A549 (cell line): Measurements from ENCODE around the gene TLCD2. TPM values are rescaled to one million over a fixed set of nuclear protein-coding genes. Genes with fewer than 3 reads are reported as not detected.
"Not testable (repeated sequence)": the region's sequence is repeated elsewhere in the genome, so short reads cannot be mapped to it uniquely, and the experiment has no call there.

Experiments
- ATAC-seq, 2 experiments: fragments of 200-7000 bp in 1 of 2; fragments of >200 bp in 1 of 2; cut with Nextera tagmentation in 1 of 2; cut with Tn5 transposase in 1 of 2; 3 replicates each; pipeline versions ENCODE4 v1.8.0 to v1.9.1; 2018 to 2020; ENCODE audit warnings: mild to moderate bottlenecking in 1 of 2, moderate library complexity in 1 of 2
- CTCF ChIA-PET: fragments of 300-600 bp; sonication (Branson Sonifier 250); formaldehyde crosslinking; extraction: SDS; loops from one replicate; lab custom pipeline; 2021; ENCODE audit warnings: antibody characterized with exemption, inconsistent platforms; lab: Yijun Ruan, JAX
- POLR2A ChIA-PET: fragments of 350-600 bp; formaldehyde crosslinking; extraction: SDS; loops from one replicate; lab custom pipeline; 2021; ENCODE audit warnings: antibody characterized with exemption, inconsistent platforms; lab: Yijun Ruan, JAX
- DNase-seq, 2 experiments: peaks; one replicate each; pipeline versions ENCODE4 v3.0.0 to v3.0.0-alpha.2; 2011 to 2016; ENCODE audit warnings: low read depth in 1 of 2, low spot score in 1 of 2
- FAIRE-seq: peaks from 2 replicates; lab custom pipeline; 2011; peaks lifted over from hg19 to GRCh38; lab: Jason Lieb, UNC
- H3K27ac ChIP-seq, 2 experiments: fragments of >200 bp; sonication (Bioruptor Twin); formaldehyde crosslinking; 3 replicates each; pipeline ENCODE4 v1.5.1; 2016 to 2017
- H3K4me1 ChIP-seq: fragments of >200 bp; sonication (Bioruptor Twin); formaldehyde crosslinking; 3 replicates; pipeline ENCODE4 v1.6.1; 2016
- H3K4me2 ChIP-seq: fragments of >200 bp; sonication (Bioruptor Twin); formaldehyde crosslinking; 3 replicates; pipeline ENCODE4 v1.6.1; 2016
- H3K4me3 ChIP-seq: fragments of >200 bp; sonication (Bioruptor Twin); formaldehyde crosslinking; 3 replicates; pipeline ENCODE4 v1.5.1; 2016
- H3K9me3 ChIP-seq: fragments of >200 bp; sonication (Bioruptor Twin); formaldehyde crosslinking; 3 replicates; pipeline ENCODE4 v1.6.1; 2016
- CBX2 ChIP-seq: fragments of 200-600 bp; sonication (generic); IDR thresholded peaks from 2 replicates; pipeline ENCODE4 v1.6.1; 2016; ENCODE audit warnings: low read depth, mild to moderate bottlenecking, borderline replicate concordance
- CEBPB ChIP-seq, 2 experiments: fragments of >200 bp in 1 of 2; sonication (Bioruptor Twin) in 1 of 2; formaldehyde crosslinking in 1 of 2; IDR thresholded peaks; 2 replicates each; pipeline ENCODE4 v1.6.1; 2012 to 2016
- CHD2 ChIP-seq: fragments of 150-350 bp; IDR thresholded peaks from 2 replicates; pipeline ENCODE4 v1.6.1; 2014; ENCODE audit warnings: low read length; ENCODE audit not compliant: partially characterized antibody
- CHD4 ChIP-seq: fragments of 200-600 bp; sonication (generic); IDR thresholded peaks from 2 replicates; pipeline ENCODE4 v1.6.1; 2016; ENCODE audit warnings: antibody characterized with exemption, mild to moderate bottlenecking, borderline replicate concordance
- CTCF ChIP-seq: fragments of >200 bp; sonication (Bioruptor Twin); formaldehyde crosslinking; IDR thresholded peaks from 3 replicates; pipeline ENCODE4 v1.5.1; 2016
- HES2 ChIP-seq: fragments of >200 bp; sonication (Bioruptor Twin); formaldehyde crosslinking; IDR thresholded peaks from 2 replicates; pipeline ENCODE4 v1.6.1; 2016
- HMGXB4 ChIP-seq: fragments of 250-450 bp; sonication (Bioruptor Pico); IDR thresholded peaks from 2 replicates; pipeline ENCODE4 v1.5.0; 2021; ENCODE audit warnings: mild to moderate bottlenecking, moderate library complexity, borderline replicate concordance
- HOXB13 ChIP-seq: fragments of 250-450 bp; sonication (Bioruptor Pico); IDR thresholded peaks from 2 replicates; pipeline ENCODE4 v1.5.0; 2020; ENCODE audit warnings: low read depth, mild to moderate bottlenecking, moderate library complexity
- JUNB ChIP-seq: fragments of >200 bp; sonication (Bioruptor Twin); formaldehyde crosslinking; IDR thresholded peaks from 2 replicates; pipeline ENCODE4 v1.6.1; 2016
- KDM1A ChIP-seq: fragments of 200-600 bp; sonication (generic); IDR thresholded peaks from 2 replicates; pipeline ENCODE4 v1.6.1; 2016; ENCODE audit warnings: low read depth, mild to moderate bottlenecking
- KDM5A ChIP-seq: fragments of 200-600 bp; sonication (generic); IDR thresholded peaks from 2 replicates; pipeline ENCODE4 v1.6.1; 2016; ENCODE audit warnings: antibody characterized with exemption, mild to moderate bottlenecking
- MAFK ChIP-seq: fragments of 450-650 bp; IDR thresholded peaks from 2 replicates; pipeline ENCODE4 v1.6.1; 2014; ENCODE audit not compliant: partially characterized antibody
- MYC ChIP-seq: IDR thresholded peaks from 2 replicates; pipeline ENCODE4 v1.6.1; 2012; ENCODE audit warnings: mild to moderate bottlenecking, inconsistent platforms, low read length, improper control_type of control experiment, borderline replicate concordance
- NR3C1 ChIP-seq: fragments of >200 bp; sonication (Bioruptor Twin); formaldehyde crosslinking; IDR thresholded peaks from 3 replicates; pipeline ENCODE4 v1.6.1; 2017
- PHF8 ChIP-seq: fragments of 200-600 bp; sonication (generic); IDR thresholded peaks from 2 replicates; pipeline ENCODE4 v1.6.1; 2016; ENCODE audit warnings: low read depth, mild to moderate bottlenecking, antibody characterized with exemption, moderate library complexity, borderline replicate concordance
- POLR2AphosphoS2 ChIP-seq: conservative IDR thresholded peaks from 2 replicates; pipeline ENCODE4 v1.6.1; 2012; ENCODE audit warnings: low read length, improper control_type of control experiment, inconsistent platforms
- RAD21 ChIP-seq, 2 experiments: fragments of >200 bp in 1 of 2; sonication (Bioruptor Twin) in 1 of 2; formaldehyde crosslinking in 1 of 2; IDR thresholded peaks in 1 of 2; conservative IDR thresholded peaks in 1 of 2; 2 replicates in 1 of 2; 3 replicates in 1 of 2; pipeline ENCODE4 v1.6.1; 2012 to 2018; ENCODE audit warnings: inconsistent platforms in 1 of 2
- RFX5 ChIP-seq: fragments of 450-650 bp; IDR thresholded peaks from 2 replicates; pipeline ENCODE4 v1.7.1; 2014; ENCODE audit warnings: antibody characterized with exemption, mild to moderate bottlenecking, moderate library complexity
- RNF2 ChIP-seq: fragments of 200-600 bp; sonication (generic); IDR thresholded peaks from 2 replicates; pipeline ENCODE4 v1.6.1; 2016; ENCODE audit warnings: low read depth, mild to moderate bottlenecking, antibody characterized with exemption, moderate library complexity, borderline replicate concordance
- ZSCAN20 ChIP-seq: fragments of 250-450 bp; sonication (Bioruptor Pico); IDR thresholded peaks from 2 replicates; pipeline ENCODE4 v1.8.0; 2022; ENCODE audit warnings: mild to moderate bottlenecking, moderate library complexity
- WGBS: methylation state at CpG from one replicate; pipeline ENCODE4 v1.1.6; 2017; ENCODE audit errors: missing lambda C conversion rate; 5-methylcytosine and 5-hydroxymethylcytosine counted together
- polyA plus RNA-seq, 4 experiments: library from polyadenylated mRNA; depleted of rRNA in 3 of 4; stranded (reverse); fragments of >200 nt; fragmentation: RNase III in 1 of 4; extraction: RNeasy Plus Mini Kit Qiagen cat#74134 plus additional on column Dnase treatment in 1 of 4; gene quantifications; 2 replicates in 3 of 4; 3 replicates in 1 of 4; pipeline ENCODE4 v1.2.3, GENCODE V29; 2011 to 2017
- TF ChIP-seq, protein P1 (sequence below): IDR thresholded peaks from 2 replicates; pipeline ENCODE4 v1.6.1; 2012; ENCODE audit warnings: low read depth, borderline replicate concordance

Gene TLCD2
- polyA plus RNA-seq, 2 of the 4 experiments (the other 2 are of a cell fraction), result 3.5 to 4.5 TPM

DNA sequence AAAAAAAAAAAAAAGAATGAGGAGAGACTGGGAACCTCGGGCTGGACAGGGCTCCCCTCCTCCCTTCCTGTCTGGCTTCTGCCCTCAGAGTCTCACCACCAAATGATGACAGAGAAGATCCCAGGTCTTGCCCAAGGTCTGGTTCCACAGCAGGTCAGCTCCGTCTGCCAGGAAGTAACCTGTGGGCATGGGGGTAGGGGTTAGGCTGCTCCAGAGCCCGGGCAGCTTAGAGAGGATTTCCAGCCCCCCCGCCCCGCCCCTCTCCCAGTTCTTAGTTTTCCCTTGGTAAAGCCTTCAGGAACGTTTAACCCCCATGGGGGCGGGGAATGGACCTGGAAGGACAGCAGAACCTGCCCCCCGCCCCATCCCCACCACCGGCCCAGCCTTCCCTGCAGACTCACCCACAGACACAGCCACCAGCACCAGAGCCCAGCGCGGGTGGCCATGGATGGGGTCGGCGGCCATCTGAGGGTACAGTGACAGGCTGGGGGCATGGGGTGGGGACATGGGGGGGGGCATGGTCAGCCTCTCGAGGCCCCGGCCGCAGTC is 700 bp downstream of the TLCD2 start:
- WGBS, result 16% methylated on average over 9 of the region's 16 CpGs
- no peaks in the 10 kb centered on the region for H3K9me3 ChIP-seq
- TF ChIP-seq, protein P1, sequence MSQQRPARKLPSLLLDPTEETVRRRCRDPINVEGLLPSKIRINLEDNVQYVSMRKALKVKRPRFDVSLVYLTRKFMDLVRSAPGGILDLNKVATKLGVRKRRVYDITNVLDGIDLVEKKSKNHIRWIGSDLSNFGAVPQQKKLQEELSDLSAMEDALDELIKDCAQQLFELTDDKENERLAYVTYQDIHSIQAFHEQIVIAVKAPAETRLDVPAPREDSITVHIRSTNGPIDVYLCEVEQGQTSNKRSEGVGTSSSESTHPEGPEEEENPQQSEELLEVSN, result no peak
- no peak for TF ChIP-seq RAD21 (conservative IDR thresholded peaks at IDR 0.05 in 1 of 2, IDR thresholded peaks at IDR 0.05 in 1 of 2)
- TF ChIP-seq PHF8, result no peak
- no peak for TF ChIP-seq KDM1A
- no peak for TF ChIP-seq RFX5
- no peak for TF ChIP-seq POLR2AphosphoS2
- ATAC-seq, result peak; percentile 8; a peak in 3 of 6 replicates
- peak overlapping the region; percentile 87 to 93 for H3K27ac ChIP-seq
- DNase-seq, result peak in 1 of 2 experiments; percentile 52
- H3K4me3 ChIP-seq, result peak overlapping the region; percentile 78
- CTCF ChIA-PET, result interaction anchor here (0.8 to 8.4 kb wide), 6 partner anchors 9 to 61 kb away, joined by 3 to 43 read pairs (median 4); no protein-coding TSS in a partner anchor
- POLR2A ChIA-PET, result interaction anchor here (0.8 kb wide), 1 partner anchor 60 kb away, joined by 3 read pairs; no protein-coding TSS in a partner anchor
- no peak for FAIRE-seq
- peaks cover 44% of the 10 kb centered on the region for H3K4me1 ChIP-seq
- peak overlapping the region; percentile 88 for H3K4me2 ChIP-seq

DNA sequence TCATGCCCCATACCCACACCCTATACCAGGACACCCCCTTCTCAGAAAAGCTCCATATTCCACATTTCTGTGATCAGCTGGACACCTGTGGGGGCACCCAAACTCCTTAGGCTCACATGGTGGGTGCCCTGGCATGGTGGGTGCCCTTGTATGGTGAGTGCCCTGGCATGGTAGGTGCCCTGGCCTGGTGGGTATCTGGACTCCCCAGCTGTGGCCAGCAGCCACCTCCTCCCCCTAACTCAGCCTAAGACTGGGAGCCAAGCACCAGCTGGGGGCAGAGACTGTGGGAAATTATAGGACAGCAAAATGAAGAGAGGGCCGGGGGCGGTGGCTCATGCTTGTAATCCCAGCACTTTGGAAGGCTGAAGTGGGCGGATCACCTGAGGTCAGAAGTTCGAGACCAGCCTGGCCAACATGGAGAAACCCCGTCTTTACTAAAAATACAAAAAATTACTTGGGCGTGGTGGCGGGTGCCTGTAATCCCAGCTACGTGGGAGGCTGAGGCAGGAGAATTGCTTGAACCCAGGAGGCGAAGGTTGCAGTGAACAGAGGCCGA is 1.3 kb downstream of the TLCD2 start:
- ATAC-seq, result not testable (repeated sequence)

GRCh38 chr17:1707107-1707506 is 3.1 kb downstream of the TLCD2 start:
- ChIA-PET CTCF (interaction anchor here (0.6 to 8.4 kb wide), 5 partner anchors 38 to 364 kb away, joined by 3 to 43 read pairs (median 4); partner anchors contain the start of gene RILP), POLR2A (interaction anchor here (1.7 kb wide), 1 partner anchor 10 kb away, joined by 6 read pairs; no protein-coding TSS in a partner anchor)
- Histone ChIP-seq H3K4me3 (no peak overlapping the region), H3K27ac (no peak overlapping the region), H3K9me3 (no peaks in the 10 kb centered on the region), H3K4me1 (peaks cover 22% of the 10 kb centered on the region), H3K4me2 (no peak overlapping the region)
- FAIRE-seq (no peak), DNase-seq (no peak), ATAC-seq (no peak)
- WGBS, result 91% methylated on average over 5 of the region's 5 CpGs
- no peak for TF ChIP-seq RNF2
- no peak for TF ChIP-seq MYC
- no peak for TF ChIP-seq HOXB13 (CRISPR knock-in tag)
- TF ChIP-seq JUNB, result no peak
- TF ChIP-seq CTCF, result no peak
- no peak for TF ChIP-seq HMGXB4 (CRISPR knock-in tag)
- TF ChIP-seq CHD4, result no peak
- no peak for TF ChIP-seq MAFK
- no peak for TF ChIP-seq CBX2
- no peak for TF ChIP-seq ZSCAN20 (CRISPR knock-in tag)
- no peak for TF ChIP-seq HES2
- no peak for TF ChIP-seq RFX5
- TF ChIP-seq NR3C1, result no peak
- no peak for TF ChIP-seq POLR2AphosphoS2
- TF ChIP-seq CHD2, result no peak
- no peak for TF ChIP-seq KDM5A
- no peak for TF ChIP-seq CEBPB (IDR thresholded peaks at IDR 0.05)

More for the DNA sequence above, 1.3 kb downstream of the TLCD2 start:
- H3K4me1 ChIP-seq, result peaks cover 39% of the 10 kb centered on the region
- not testable (repeated sequence) for FAIRE-seq, H3K9me3 ChIP-seq, DNase-seq, H3K4me3 ChIP-seq
- ChIA-PET CTCF (interaction anchor here (0.5 to 8.4 kb wide), 9 partner anchors 8 to 123 kb away, joined by 3 to 43 read pairs (median 3); no protein-coding TSS in a partner anchor), POLR2A (interaction anchor here (0.8 kb wide), 1 partner anchor 60 kb away, joined by 3 read pairs; no protein-coding TSS in a partner anchor)
- H3K27ac ChIP-seq, result peak overlapping the region in 1 of 2 experiments; percentile 93; a peak in 2 of 6 replicates
- WGBS, result 93% methylated on average over 10 of the region's 10 CpGs
- H3K4me2 ChIP-seq, result peak overlapping the region; percentile 88
